K562 (cell line): Measurements from ENCODE around the gene SLC6A6.

Source experiments
- ARID2 ChIP-seq: fragments of 450-650 bp; IDR thresholded peaks from 2 replicates; pipeline ENCODE4 v1.6.1; 2017; ENCODE audit warnings: antibody characterized with exemption, mild to moderate bottlenecking
- ATF3 ChIP-seq, 2 experiments: fragments of 450-650 bp in 1 of 2; sonication (generic) in 1 of 2; formaldehyde crosslinking in 1 of 2; IDR thresholded peaks in 1 of 2; conservative IDR thresholded peaks in 1 of 2; 2 replicates each; pipeline versions ENCODE4 v1.6.1 to v1.8.1; 2016 to 2023; ENCODE audit warnings: mild to moderate bottlenecking in 2 of 2, moderate library complexity in 2 of 2, inconsistent platforms in 1 of 2, missing genetic modification reagents in 1 of 2
- DIDO1 ChIP-seq: fragments of 450-650 bp; IDR thresholded peaks from 2 replicates; pipeline ENCODE4 v1.6.1; 2016; ENCODE audit warnings: low read depth, missing biosample characterization, missing genetic modification characterization
- ELK1 ChIP-seq: sonication (generic); formaldehyde crosslinking; IDR thresholded peaks from 2 replicates; pipeline ENCODE4 v1.8.1; 2022; ENCODE audit warnings: missing genetic modification reagents
- EZH2 ChIP-seq: IDR thresholded peaks from 2 replicates; pipeline ENCODE4 v1.6.1; 2012; ENCODE audit warnings: low read depth, mild to moderate bottlenecking, inconsistent platforms, low read length, borderline replicate concordance
- FOXJ3 ChIP-seq: sonication (generic); formaldehyde crosslinking; IDR thresholded peaks from 2 replicates; pipeline ENCODE4 v1.4.0; 2020; ENCODE audit warnings: mild to moderate bottlenecking, missing genetic modification reagents
- FOXK1 ChIP-seq: sonication (generic); formaldehyde crosslinking; IDR thresholded peaks from 2 replicates; pipeline ENCODE4 v1.8.0; 2022; ENCODE audit warnings: missing genetic modification reagents, mild to moderate bottlenecking, borderline replicate concordance
- HMGXB4 ChIP-seq: sonication (generic); formaldehyde crosslinking; IDR thresholded peaks from 2 replicates; pipeline ENCODE4 v1.8.1; 2023; ENCODE audit warnings: mild to moderate bottlenecking, missing genetic modification reagents
- POLR2AphosphoS5 ChIP-seq: IDR thresholded peaks from 2 replicates; pipeline ENCODE4 v1.6.1; 2011; ENCODE audit warnings: mild to moderate bottlenecking, low read depth, low read length, moderate library complexity; ENCODE audit not compliant: control insufficient read depth, insufficient read depth
- RAD21 ChIP-seq, 2 experiments: fragments of 250-450 bp in 1 of 2; fragments of 450-650 bp in 1 of 2; sonication (Bioruptor Pico) in 1 of 2; formaldehyde crosslinking in 1 of 2; IDR thresholded peaks in 1 of 2; conservative IDR thresholded peaks in 1 of 2; 2 replicates each; pipeline versions ENCODE4 v1.4.0 to v1.8.0; 2020 to 2022; ENCODE audit warnings: mild to moderate bottlenecking in 2 of 2, moderate library complexity in 1 of 2
- REST ChIP-seq, 2 experiments: fragments of 450-650 bp; formaldehyde crosslinking in 1 of 2; IDR thresholded peaks; 2 replicates each; pipeline versions ENCODE4 v1.4.0 to v1.6.1; 2014 to 2020; ENCODE audit warnings: mild to moderate bottlenecking in 2 of 2, borderline replicate concordance in 1 of 2, low read depth in 1 of 2
- THAP7 ChIP-seq: fragments of 250-450 bp; sonication (Bioruptor Pico); IDR thresholded peaks from 2 replicates; pipeline ENCODE4 v1.5.0; 2021
- ZBTB5 ChIP-seq: fragments of 450-650 bp; IDR thresholded peaks from 2 replicates; pipeline ENCODE4 v1.6.1; 2017; ENCODE audit warnings: antibody characterized with exemption
- ZNF766 ChIP-seq: fragments of 200-800 bp; sonication (Bioruptor generic); conservative IDR thresholded peaks from 2 replicates; pipeline ENCODE4 v1.6.1; 2016; ENCODE audit warnings: missing genetic modification characterization, missing compliant biosample characterization

- TF ChIP-seq EZH2 (no peak), ELK1 (CRISPR knock-in tag) (no peak), POLR2AphosphoS5 (no peak), FOXK1 (CRISPR knock-in tag) (no peak), THAP7 (CRISPR knock-in tag) (no peak), RAD21 (CRISPR knock-in tag; conservative IDR thresholded peaks at IDR 0.05 in 1 of 2, IDR thresholded peaks at IDR 0.05 in 1 of 2) (no peak), ZNF766 (CRISPR knock-in tag) (no peak), HMGXB4 (CRISPR knock-in tag) (no peak), ATF3 (IDR thresholded peaks at IDR 0.05) (no peak), ATF3 (CRISPR knock-in tag; conservative IDR thresholded peaks at IDR 0.05) (no peak), ZBTB5 (no peak), FOXJ3 (no peak), ARID2 (no peak), REST (IDR thresholded peaks at IDR 0.05; ENCODE audit: borderline replicate concordance) (no peak), REST (CRISPR knock-in tag; IDR thresholded peaks at IDR 0.05; ENCODE audit: low read depth) (no peak), DIDO1 (no peak)
These were observed 111.3 kb downstream of the SLC6A6 start for GRCh38 chr3:14513566-14514322.
